IPS-18a (cell line): ENCODE measurements around the gene TMEM205.
A peak's percentile ranks its signal among the peaks of the same experiment; 100 is the strongest.
"Not testable (repeated sequence)": the region's sequence is repeated elsewhere in the genome, so short reads cannot be mapped to it uniquely, and the experiment has no call there.

Experiments
- H3K27ac ChIP-seq: one replicate; pipeline ENCODE4 v1.5.1; 2013; ENCODE audit warnings: low read length
- H3K27me3 ChIP-seq: one replicate; pipeline ENCODE4 v1.6.1; 2013; ENCODE audit warnings: mild to moderate bottlenecking, low read length; ENCODE audit not compliant: control insufficient read depth, insufficient read depth
- H3K36me3 ChIP-seq: one replicate; pipeline ENCODE4 v1.6.1; 2013; ENCODE audit warnings: low read depth, low read length; ENCODE audit not compliant: control insufficient read depth
- H3K4me1 ChIP-seq: one replicate; pipeline ENCODE4 v1.6.1; 2013; ENCODE audit warnings: low read depth, low read length; ENCODE audit not compliant: control insufficient read depth
- H3K4me3 ChIP-seq: one replicate; pipeline ENCODE4 v1.5.1; 2013; ENCODE audit warnings: low read length
- H3K9ac ChIP-seq: one replicate; pipeline ENCODE4 v1.6.1; 2013; ENCODE audit warnings: mild to moderate bottlenecking, low read length, moderate library complexity
- H3K9me3 ChIP-seq: one replicate; pipeline ENCODE4 v1.6.1; 2013; ENCODE audit warnings: low read depth, low read length; ENCODE audit not compliant: control insufficient read depth

Gene TMEM205

GRCh38 chr19:11364935-11365334 lies 18.9 kb upstream of the TMEM205 start:
- no peaks in the 10 kb centered on the region for H3K9me3 ChIP-seq
- no peaks in the 10 kb centered on the region for H3K4me1 ChIP-seq

GRCh38 chr19:11364296-11364904 lies 18.3 kb upstream of the TMEM205 start:
- Histone ChIP-seq H3K4me1 (no peaks in the 10 kb centered on the region), H3K27ac (no peak overlapping the region), H3K27me3 (peaks cover 6% of the 10 kb centered on the region), H3K4me3 (no peak overlapping the region), H3K36me3 (no peaks in the 10 kb centered on the region), H3K9ac (no peak overlapping the region), H3K9me3 (no peaks in the 10 kb centered on the region)

More at GRCh38 chr19:11364935-11365334, 18.9 kb upstream of the TMEM205 start:
- Histone ChIP-seq H3K4me3 (no peak overlapping the region), H3K9ac (no peak overlapping the region), H3K36me3 (no peaks in the 10 kb centered on the region), H3K27ac (no peak overlapping the region), H3K27me3 (peaks cover 6% of the 10 kb centered on the region)

- H3K9me3 ChIP-seq: no peaks in the 10 kb centered on the region
- H3K27ac ChIP-seq: no peak overlapping the region
- H3K27me3 ChIP-seq: peaks cover 6% of the 10 kb centered on the region
- H3K4me1 ChIP-seq: no peaks in the 10 kb centered on the region
- H3K4me3 ChIP-seq: no peak overlapping the region
- no peak overlapping the region for H3K9ac ChIP-seq
- H3K36me3 ChIP-seq: no peaks in the 10 kb centered on the region
These were observed 17.8 kb upstream of the TMEM205 start for GRCh38 chr19:11363881-11364280.

- no peak overlapping the region for H3K27ac ChIP-seq
These were observed 16.0 kb upstream of the TMEM205 start for GRCh38 chr19:11361771-11362731.

GRCh38 chr19:11361037-11361770 lies 15.1 kb upstream of the TMEM205 start:
- Histone ChIP-seq H3K4me3 (peak overlapping the region; percentile 52), H3K27ac (no peak overlapping the region), H3K36me3 (no peaks in the 10 kb centered on the region), H3K9me3 (no peaks in the 10 kb centered on the region), H3K27me3 (peaks cover 8% of the 10 kb centered on the region), H3K4me1 (no peaks in the 10 kb centered on the region), H3K9ac (no peak overlapping the region)

More at GRCh38 chr19:11361771-11362731, 16.0 kb upstream of the TMEM205 start:
- Histone ChIP-seq H3K4me1 (no peaks in the 10 kb centered on the region), H3K9ac (no peak overlapping the region), H3K4me3 (peak overlapping the region; percentile 52), H3K9me3 (no peaks in the 10 kb centered on the region), H3K27me3 (peaks cover 6% of the 10 kb centered on the region), H3K36me3 (no peaks in the 10 kb centered on the region)

- H3K9ac ChIP-seq: no peak overlapping the region
- no peak overlapping the region for H3K27ac ChIP-seq
- no peaks in the 10 kb centered on the region for H3K4me1 ChIP-seq
- peaks cover 14% of the 10 kb centered on the region for H3K27me3 ChIP-seq
- H3K4me3 ChIP-seq: no peak overlapping the region
- H3K36me3 ChIP-seq: no peaks in the 10 kb centered on the region
- no peaks in the 10 kb centered on the region for H3K9me3 ChIP-seq
These were observed 13.4 kb upstream of the TMEM205 start for GRCh38 chr19:11359421-11359820.

GRCh38 chr19:11356676-11357550 lies 10.8 kb upstream of the TMEM205 start:
- H3K4me3 ChIP-seq: no peak overlapping the region
- H3K4me1 ChIP-seq: no peaks in the 10 kb centered on the region
- no peaks in the 10 kb centered on the region for H3K36me3 ChIP-seq
- H3K9me3 ChIP-seq: no peaks in the 10 kb centered on the region
- peaks cover 14% of the 10 kb centered on the region for H3K27me3 ChIP-seq
- no peak overlapping the region for H3K9ac ChIP-seq
- no peak overlapping the region for H3K27ac ChIP-seq

- peak overlapping the region; percentile 44 for H3K4me3 ChIP-seq
- H3K4me1 ChIP-seq: no peaks in the 10 kb centered on the region
- no peaks in the 10 kb centered on the region for H3K36me3 ChIP-seq
- H3K27ac ChIP-seq: no peak overlapping the region
- H3K9me3 ChIP-seq: no peaks in the 10 kb centered on the region
- H3K9ac ChIP-seq: no peak overlapping the region
- H3K27me3 ChIP-seq: peaks cover 14% of the 10 kb centered on the region
These were observed 10.0 kb upstream of the TMEM205 start for GRCh38 chr19:11356074-11356397.

- H3K27me3 ChIP-seq: peaks cover 9% of the 10 kb centered on the region
- no peak within 1 kb of the TSS for H3K27ac ChIP-seq
- peak within 1 kb of the TSS; percentile 44 for H3K4me3 ChIP-seq
- H3K36me3 ChIP-seq: no peaks in the 10 kb centered on the region
- H3K9ac ChIP-seq: no peak within 1 kb of the TSS
- no peaks in the 10 kb centered on the region for H3K9me3 ChIP-seq
- no peaks in the 10 kb centered on the region for H3K4me1 ChIP-seq
These were observed 9.3 kb upstream of the TMEM205 start, which contains the start of gene PLPPR2 for GRCh38 chr19:11355160-11356073. Gene PLPPR2 (plus strand): TSS chr19:11355432. CDS start chr19:11357674, 2,242 bp downstream.

GRCh38 chr19:11354102-11354501 lies 8.0 kb upstream of the TMEM205 start:
- not testable (repeated sequence) for H3K4me3 ChIP-seq, H3K27ac ChIP-seq, H3K9ac ChIP-seq, H3K9me3 ChIP-seq, H3K4me1 ChIP-seq, H3K36me3 ChIP-seq, H3K27me3 ChIP-seq
